Neural progenitor cell (in vitro differentiated cells): ENCODE data around the gene OCA2.

Experiments used
- CTCF ChIP-seq: fragments of 200-600 bp; sonication (generic); IDR thresholded peaks from 2 replicates; pipeline ENCODE4 v1.5.1; 2017; ENCODE audit warnings: antibody characterized with exemption, mild to moderate bottlenecking
- EZH2 ChIP-seq: fragments of 200-600 bp; sonication (generic); IDR thresholded peaks from 2 replicates; pipeline ENCODE4 v1.6.1; 2017; ENCODE audit warnings: antibody characterized with exemption, mild to moderate bottlenecking, moderate library complexity

- TF ChIP-seq CTCF (no peak), EZH2 (no peak)
Measured at GRCh38 chr15:27770769-27771554, 328.2 kb downstream of the OCA2 start.
